HepG2 (cell line): Measurements from ENCODE around the gene MRGPRE. TPM values are rescaled to one million over a fixed set of nuclear protein-coding genes. Genes with fewer than 3 reads are reported as not detected.

Experiments
- ATAC-seq: fragments of 200-7000 bp; cut with Tn5 transposase; 3 replicates; pipeline ENCODE4 v1.9.1; 2020; ENCODE audit warnings: mild to moderate bottlenecking, moderate library complexity
- BruUV-seq: library from RNA; stranded (reverse); fragments of 400-500 nt; replicated peaks from 2 replicates; lab custom pipeline; 2021; lab: Mats Ljungman, UMichigan
- CTCF ChIA-PET: fragments of 300-600 bp; formaldehyde crosslinking; extraction: SDS; loops from one replicate; lab custom pipeline; 2021; ENCODE audit warnings: low total read pairs, inconsistent platforms, low intra/inter-chr PET ratio; lab: Yijun Ruan, JAX
- POLR2A ChIA-PET: fragments of 350-600 bp; sonication (Branson Sonifier 250); formaldehyde crosslinking; loops from one replicate; lab custom pipeline; 2020; ENCODE audit warnings: antibody characterized with exemption, inconsistent platforms; lab: Yijun Ruan, JAX
- DNase-seq: peaks from one replicate; pipeline ENCODE4 v3.0.0-alpha.2; 2015; ENCODE audit warnings: low spot score
- FAIRE-seq: peaks from 3 replicates; lab custom pipeline; 2011; peaks lifted over from hg19 to GRCh38; lab: Jason Lieb, UNC
- H2AFZ ChIP-seq: one replicate; pipeline ENCODE4 v1.6.1; 2011; ENCODE audit warnings: low read length, inconsistent platforms
- H3K27ac ChIP-seq: fragments of 300-600 bp; 3 replicates; pipeline ENCODE4 v1.8.0; 2011; ENCODE audit warnings: mixed run types, mild to moderate bottlenecking, mixed read lengths, low read length, inconsistent platforms; ENCODE audit not compliant: insufficient read depth; ENCODE audit errors: extremely low read length
- H3K27me3 ChIP-seq, 2 experiments: fragments of 200-600 bp in 1 of 2; 2 replicates in 1 of 2; 3 replicates in 1 of 2; pipeline versions ENCODE4 v1.6.0 to v1.8.0; 2011; ENCODE audit warnings: low read length in 2 of 2, mild to moderate bottlenecking in 2 of 2, moderate library complexity in 2 of 2, inconsistent platforms in 1 of 2; ENCODE audit not compliant: insufficient read depth in 2 of 2, control insufficient read depth in 1 of 2
- H3K36me3 ChIP-seq, 2 experiments: fragments of 200-600 bp in 1 of 2; replicated peaks in 1 of 2; 2 replicates in 1 of 2; 3 replicates in 1 of 2; pipeline versions ENCODE4 v1.5.1 to v1.8.0; 2011; ENCODE audit warnings: low read length in 2 of 2, inconsistent platforms in 1 of 2; ENCODE audit not compliant: insufficient read depth in 2 of 2, control insufficient read depth in 1 of 2
- H3K4me1 ChIP-seq: 2 replicates; pipeline ENCODE4 v1.5.1; 2012; ENCODE audit warnings: low read length, inconsistent platforms; ENCODE audit not compliant: insufficient read depth
- H3K4me2 ChIP-seq: 2 replicates; pipeline ENCODE4 v1.6.0; 2011; ENCODE audit warnings: low read depth, low read length, inconsistent platforms
- H3K4me3 ChIP-seq, 3 experiments: fragments of 200-600 bp in 1 of 3; sonication (generic), shearing (Covaris generic) in 1 of 3; replicated peaks in 1 of 3; 2 replicates each; pipeline ENCODE4 v1.5.1; 2011 to 2016; ENCODE audit warnings: low read length in 3 of 3, inconsistent platforms in 2 of 3, low read depth in 2 of 3, mild to moderate bottlenecking in 2 of 3, control low read depth in 1 of 3, mixed read lengths in 1 of 3; ENCODE audit not compliant: insufficient read depth in 1 of 3
- H3K79me2 ChIP-seq: one replicate; pipeline ENCODE4 v1.6.1; 2011; ENCODE audit warnings: low read length, inconsistent platforms; ENCODE audit not compliant: insufficient read depth
- H3K9ac ChIP-seq: 2 replicates; pipeline ENCODE4 v1.6.0; 2011; ENCODE audit warnings: mild to moderate bottlenecking, low read depth, low read length, inconsistent platforms; ENCODE audit not compliant: insufficient read depth
- H3K9me3 ChIP-seq: 2 replicates; pipeline ENCODE4 v1.5.1; 2012; ENCODE audit warnings: mild to moderate bottlenecking, low read length
- H4K20me1 ChIP-seq: 2 replicates; pipeline ENCODE4 v1.6.0; 2011; ENCODE audit warnings: inconsistent platforms, mild to moderate bottlenecking, low read length, moderate library complexity; ENCODE audit not compliant: insufficient read depth
- CAMTA2 ChIP-seq: sonication (generic); formaldehyde crosslinking; IDR thresholded peaks from 2 replicates; pipeline ENCODE4 v1.4.0; 2020; ENCODE audit warnings: mild to moderate bottlenecking, missing genetic modification reagents, borderline replicate concordance
- CBX1 ChIP-seq: IDR thresholded peaks from one replicate; pipeline ENCODE4 v1.6.1; 2016; ENCODE audit warnings: antibody characterized with exemption, low read depth
- DR1 ChIP-seq: sonication (generic); formaldehyde crosslinking; IDR thresholded peaks from 2 replicates; pipeline ENCODE4 v1.8.0; 2021; ENCODE audit warnings: mild to moderate bottlenecking, missing genetic modification reagents, inconsistent platforms
- NFYB ChIP-seq: sonication (generic); formaldehyde crosslinking; IDR thresholded peaks from 2 replicates; pipeline ENCODE4 v1.4.0; 2020; ENCODE audit warnings: missing genetic modification reagents
- POLR2G ChIP-seq: fragments of 200-400 bp; formaldehyde crosslinking; IDR thresholded peaks from 2 replicates; pipeline ENCODE4 v1.6.1; 2018; ENCODE audit warnings: mild to moderate bottlenecking, low read depth, low read length, moderate library complexity
- SP5 ChIP-seq: IDR thresholded peaks from 2 replicates; pipeline ENCODE4 v1.6.1; 2016; ENCODE audit warnings: low read depth, borderline replicate concordance
- TERF1 ChIP-seq: sonication (generic); formaldehyde crosslinking; IDR thresholded peaks from 2 replicates; pipeline ENCODE4 v1.8.0; 2022; ENCODE audit warnings: mild to moderate bottlenecking, missing genetic modification reagents, moderate library complexity
- THAP11 ChIP-seq: IDR thresholded peaks from 2 replicates; pipeline ENCODE4 v1.6.1; 2016; ENCODE audit warnings: missing biosample characterization, missing genetic modification reagents
- ZBTB1 ChIP-seq: sonication (generic); formaldehyde crosslinking; IDR thresholded peaks from 2 replicates; pipeline ENCODE4 v1.4.0; 2020; ENCODE audit warnings: missing genetic modification reagents, borderline replicate concordance
- ZKSCAN8 ChIP-seq: IDR thresholded peaks from 2 replicates; pipeline ENCODE4 v1.6.1; 2016; ENCODE audit warnings: borderline replicate concordance, missing genetic modification reagents, missing compliant biosample characterization
- ZNF292 ChIP-seq: sonication (generic); formaldehyde crosslinking; IDR thresholded peaks from 2 replicates; pipeline ENCODE4 v1.8.1; 2022; ENCODE audit warnings: mild to moderate bottlenecking, low read depth, missing genetic modification reagents, borderline replicate concordance
- ZNF652 ChIP-seq: IDR thresholded peaks from 2 replicates; pipeline ENCODE4 v1.6.1; 2016; ENCODE audit warnings: low read depth, borderline replicate concordance
- WGBS: methylation state at CpG from one replicate; pipeline ENCODE4 v1.1.6; 2017; ENCODE audit warnings: low lambda C conversion rate; 5-methylcytosine and 5-hydroxymethylcytosine counted together
- in situ Hi-C: cut with HindIII; loops from 2 replicates; pipeline ENCODE4 v1.10.0; 2017; ENCODE audit warnings: low pct_unique_long_range_greater_than_20kb; ENCODE audit not compliant: extremely low pct_ligation_motif_present
- intact Hi-C: fragments of 100-400 bp; cut with micrococcal nuclease; formaldehyde crosslinking; loops from one replicate; pipeline ENCODE4 v1.10.0; 2022; ENCODE audit not compliant: unreplicated experiment
- polyA plus RNA-seq, 8 experiments: library from polyadenylated mRNA; depleted of rRNA in 3 of 8; stranded (reverse) in 7 of 8; unstranded in 1 of 8; fragments of >200 nt; fragmentation: Illumina TruSeq in 4 of 8; extraction: Trizol in 4 of 8; gene quantifications; 2 replicates each; pipeline versions ENCODE4 v1.2.1 to v1.2.3, GENCODE V29; 2011 to 2016; ENCODE audit warnings: low read depth in 4 of 8, missing spikeins in 1 of 8, mixed read lengths in 1 of 8; ENCODE audit not compliant: insufficient read depth in 1 of 8
- total RNA-seq, 5 experiments: library from RNA; depleted of rRNA; stranded (reverse); fragments of >200 nt; fragmentation: Illumina TruSeq; extraction: Trizol; gene quantifications; 2 replicates each; pipeline ENCODE4 v1.2.3, GENCODE V29; 2016; ENCODE audit warnings: low read depth in 1 of 5
- TF ChIP-seq, protein P1 (sequence below): sonication (generic); formaldehyde crosslinking; conservative IDR thresholded peaks from 2 replicates; pipeline ENCODE4 v1.4.0; 2020; ENCODE audit warnings: missing genetic modification reagents
- TF ChIP-seq, protein P2 (sequence below): sonication (generic); formaldehyde crosslinking; IDR thresholded peaks from 2 replicates; pipeline ENCODE4 v1.4.0; 2020; ENCODE audit warnings: missing genetic modification reagents

The MRGPRE gene
- total and polyA plus RNA-seq, 2 of the 13 experiments (the other 11 are each of a cell fraction or from before 2014, with no cell fraction given), result not detected

- Histone ChIP-seq H3K4me1 (no peaks in the 10 kb centered on the region), H3K79me2 (no peaks in the 10 kb centered on the region), H3K4me2 (no peak overlapping the region), H4K20me1 (0 out of 2 replicates have a peak, but pooled peaks cover 2% of the 10 kb centered on the region), H3K9ac (no peak overlapping the region), H3K27me3 (peaks cover 15 to 77% of the 10 kb centered on the region in 2 experiments), H3K9me3 (no peaks in the 10 kb centered on the region), H3K36me3 (no peaks in the 10 kb centered on the region), H3K4me3 (no peak overlapping the region), H2AFZ (no peak overlapping the region), H3K27ac (no peak overlapping the region)
- ATAC-seq, result no peak
- intact Hi-C loops (no loop called here), in situ Hi-C loops (no loop called here)
- POLR2A ChIA-PET, result no interaction called here
- WGBS, result 40% methylated on average over 11 of the region's 19 CpGs
- FAIRE-seq, result no peak
- TF ChIP-seq SP5 (CRISPR knock-in tag) (no peak), ZBTB1 (CRISPR knock-in tag) (no peak), CBX1 (no peak), ZNF652 (CRISPR knock-in tag) (no peak), POLR2G (no peak), ZKSCAN8 (no peak), NFYB (no peak), THAP11 (CRISPR knock-in tag) (no peak), DR1 (CRISPR knock-in tag) (no peak), CAMTA2 (CRISPR knock-in tag) (no peak), TERF1 (CRISPR knock-in tag) (no peak), ZNF292 (no peak)
- TF ChIP-seq, protein P1, sequence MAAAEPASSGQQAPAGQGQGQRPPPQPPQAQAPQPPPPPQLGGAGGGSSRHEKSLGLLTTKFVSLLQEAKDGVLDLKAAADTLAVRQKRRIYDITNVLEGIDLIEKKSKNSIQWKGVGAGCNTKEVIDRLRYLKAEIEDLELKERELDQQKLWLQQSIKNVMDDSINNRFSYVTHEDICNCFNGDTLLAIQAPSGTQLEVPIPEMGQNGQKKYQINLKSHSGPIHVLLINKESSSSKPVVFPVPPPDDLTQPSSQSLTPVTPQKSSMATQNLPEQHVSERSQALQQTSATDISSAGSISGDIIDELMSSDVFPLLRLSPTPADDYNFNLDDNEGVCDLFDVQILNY (CRISPR knock-in tag), result no peak
- TF ChIP-seq, protein P2, sequence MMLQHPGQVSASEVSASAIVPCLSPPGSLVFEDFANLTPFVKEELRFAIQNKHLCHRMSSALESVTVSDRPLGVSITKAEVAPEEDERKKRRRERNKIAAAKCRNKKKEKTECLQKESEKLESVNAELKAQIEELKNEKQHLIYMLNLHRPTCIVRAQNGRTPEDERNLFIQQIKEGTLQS, result no peak
- BruUV-seq, result no TSS peak
- CTCF ChIA-PET, result no interaction called here
- no peak for DNase-seq
Observed at GRCh38 chr11:3191586-3192324, 40.5 kb downstream of the MRGPRE start.
